Stomach smooth muscle (tissue), 2 donors: Measurements from ENCODE around the gene NKPD1.

Experiments
- H3K27ac ChIP-seq: one replicate; pipeline ENCODE4 v1.7.0; 2013; ENCODE audit warnings: mild to moderate bottlenecking, low read length, inconsistent platforms
- H3K27me3 ChIP-seq, 2 donors: one replicate each; pipeline ENCODE4 v1.7.0; 2013; ENCODE audit warnings: low read length in 2 of 2; ENCODE audit not compliant: insufficient read depth in 2 of 2, control insufficient read depth in 1 of 2
- H3K36me3 ChIP-seq, 2 donors: one replicate each; pipeline ENCODE4 v1.7.0; 2013; ENCODE audit warnings: low read length in 2 of 2; ENCODE audit not compliant: control insufficient read depth in 2 of 2, insufficient read depth in 2 of 2
- H3K4me1 ChIP-seq: one replicate; pipeline ENCODE4 v1.7.0; 2013; ENCODE audit warnings: low read length; ENCODE audit not compliant: control insufficient read depth, insufficient read depth
- H3K4me3 ChIP-seq, 2 donors: one replicate each; pipeline ENCODE4 v1.7.0; 2013; ENCODE audit warnings: low read length in 2 of 2
- H3K9ac ChIP-seq, 2 donors: one replicate each; pipeline ENCODE4 v1.7.0; 2013; ENCODE audit warnings: low read length in 2 of 2, mild to moderate bottlenecking in 1 of 2
- H3K9me3 ChIP-seq, 2 donors: one replicate each; pipeline ENCODE4 v1.7.0; 2013; ENCODE audit warnings: low read length in 2 of 2; ENCODE audit not compliant: control insufficient read depth in 2 of 2
- donor health status: healthy.
- donor health status: Pancreatic carcinoma.

Gene NKPD1, protein sequence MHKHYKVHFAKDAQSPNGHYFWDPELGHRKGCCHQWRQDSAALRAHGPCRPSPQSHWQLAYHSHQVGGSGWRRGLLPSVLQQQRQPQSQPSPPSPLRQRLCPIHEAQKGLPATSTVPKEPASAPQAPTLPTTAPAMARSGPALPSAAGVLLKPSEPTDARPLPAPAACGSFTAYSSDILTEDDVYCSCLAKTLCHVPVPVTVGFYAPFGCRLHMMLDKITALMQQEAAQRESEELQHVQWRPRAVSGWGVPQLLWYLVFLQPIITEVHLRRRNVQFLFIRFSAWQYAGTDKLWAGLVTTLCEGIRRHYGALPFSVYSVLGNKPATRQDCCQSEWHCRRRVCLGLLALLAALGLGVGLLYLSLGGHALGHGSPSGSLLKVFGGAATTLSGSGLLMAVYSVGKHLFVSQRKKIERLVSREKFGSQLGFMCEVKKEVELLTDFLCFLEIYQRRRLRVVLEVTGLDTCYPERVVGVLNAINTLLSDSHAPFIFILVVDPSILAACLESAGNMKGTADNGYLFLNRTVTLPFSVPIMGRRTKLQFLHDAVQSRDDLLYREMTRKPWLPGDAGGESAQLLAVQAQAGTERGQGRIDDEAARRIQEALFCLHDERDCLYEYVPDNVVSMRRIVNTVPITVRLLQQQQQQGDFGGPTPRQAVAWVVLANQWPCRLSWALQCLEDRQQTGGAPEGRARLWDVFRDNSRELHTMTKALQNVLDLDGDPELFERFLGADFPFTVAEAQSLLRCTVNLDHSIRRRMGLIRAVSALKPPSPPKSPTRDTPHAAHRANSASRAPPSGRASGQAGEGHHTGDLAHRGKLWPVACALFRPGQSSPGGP

DNA sequence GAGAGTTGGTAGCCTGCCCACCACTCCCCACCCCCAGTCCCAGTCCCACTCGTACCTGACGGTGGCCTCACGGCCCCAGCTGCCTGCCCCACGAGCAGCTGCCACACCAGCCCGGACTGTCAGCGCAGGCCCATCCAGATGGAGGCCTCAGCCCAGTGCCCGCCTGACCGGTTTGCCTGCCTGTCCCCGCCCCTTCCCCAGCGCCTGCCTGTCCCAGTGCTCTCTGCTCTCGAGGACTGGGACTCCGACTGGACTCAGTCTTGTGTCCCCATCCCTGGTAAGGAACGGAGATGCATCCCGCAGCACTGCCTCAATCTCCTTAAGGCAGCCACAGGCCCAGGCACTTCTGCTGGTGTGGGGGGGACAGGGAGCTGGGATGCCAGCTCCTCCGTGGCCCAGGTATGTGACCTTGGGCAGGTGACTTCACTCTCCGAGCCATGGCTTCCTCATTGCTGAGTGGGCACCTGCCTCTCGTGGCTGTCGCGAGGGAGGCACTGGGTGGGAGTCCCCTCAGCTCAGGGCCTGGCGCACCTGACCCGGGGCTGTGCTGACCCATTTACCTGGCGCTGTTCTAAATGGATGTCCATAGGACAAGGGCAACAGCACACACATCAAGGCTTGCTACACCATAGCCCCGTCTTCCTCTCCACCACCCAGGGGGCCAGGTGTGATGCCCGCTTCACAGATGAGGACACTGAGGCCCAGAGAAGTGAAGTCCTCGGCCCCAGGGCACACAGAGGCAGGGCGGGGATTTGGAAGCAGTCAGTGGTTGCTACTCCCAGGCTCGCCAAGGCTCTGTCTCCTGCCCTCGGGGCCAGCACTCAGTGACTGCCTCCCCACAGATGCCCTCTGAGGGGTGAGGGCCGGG lies at the start of gene NKPD1:
TSS of gene NKPD1 (minus strand) at position 113 of the 868 bp plus-strand sequence. CDS start 832 bp downstream, outside the sequence.
- H3K9me3 ChIP-seq, result no peaks in the 10 kb centered on the region
- H3K27ac ChIP-seq, result no peak within 1 kb of the TSS
- no peak within 1 kb of the TSS for H3K4me3 ChIP-seq
- H3K9ac ChIP-seq, result no peak within 1 kb of the TSS
- peaks cover 31 to 32% of the 10 kb centered on the region in 2 donors for H3K27me3 ChIP-seq
- H3K4me1 ChIP-seq, result peaks cover 3% of the 10 kb centered on the region
- H3K36me3 ChIP-seq, result no peaks in the 10 kb centered on the region

DNA sequence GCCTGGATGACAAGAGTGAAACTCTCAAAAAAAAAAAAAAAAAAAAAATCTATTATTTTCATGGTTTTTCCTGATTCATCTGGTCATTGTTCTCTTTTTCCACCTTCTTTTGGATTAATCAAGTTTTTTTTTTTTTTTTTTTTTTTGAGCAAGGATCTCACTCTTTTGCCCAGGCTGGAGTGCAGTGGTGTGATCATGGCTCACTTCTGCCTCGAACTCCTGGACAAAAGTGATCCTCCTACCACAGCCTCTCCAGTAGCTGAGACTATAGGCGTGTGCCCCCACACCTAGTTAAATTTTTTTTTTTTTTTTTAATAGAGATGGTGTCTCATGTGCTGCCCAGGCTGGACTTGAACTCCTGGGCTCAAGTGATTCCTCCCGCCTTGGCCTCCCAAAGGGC lies 45.5 kb upstream of the NKPD1 start:
- no peak overlapping the region for H3K9ac ChIP-seq
- no peak overlapping the region for H3K4me3 ChIP-seq
- H3K9me3 ChIP-seq, result no peaks in the 10 kb centered on the region
- no peaks in the 10 kb centered on the region for H3K4me1 ChIP-seq
- no peaks in the 10 kb centered on the region for H3K27me3 ChIP-seq
- no peak overlapping the region for H3K27ac ChIP-seq
- no peaks in the 10 kb centered on the region for H3K36me3 ChIP-seq

DNA sequence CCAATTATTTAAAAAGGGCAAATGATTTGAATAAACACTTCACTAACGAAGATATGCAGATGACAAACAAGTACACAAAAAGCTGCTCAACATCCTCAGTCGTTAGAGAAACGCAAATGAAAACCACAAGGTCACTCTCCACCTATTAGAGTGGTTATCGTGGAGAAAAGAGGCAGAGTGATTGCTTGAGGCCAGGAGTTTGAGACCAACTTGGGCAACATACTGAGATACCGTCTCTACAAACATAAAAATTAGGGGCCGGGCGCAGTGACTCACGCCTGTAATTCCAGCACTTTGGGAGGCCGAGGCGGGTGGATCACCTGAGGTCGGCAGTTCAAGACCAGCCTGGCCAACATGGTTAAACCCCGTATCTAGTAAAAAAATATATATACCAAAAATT lies 45.0 kb upstream of the NKPD1 start:
- Histone ChIP-seq H3K4me1 (no peaks in the 10 kb centered on the region), H3K9me3 (no peaks in the 10 kb centered on the region), H3K4me3 (no peak overlapping the region), H3K36me3 (no peaks in the 10 kb centered on the region), H3K27me3 (no peaks in the 10 kb centered on the region), H3K9ac (no peak overlapping the region), H3K27ac (no peak overlapping the region)

DNA sequence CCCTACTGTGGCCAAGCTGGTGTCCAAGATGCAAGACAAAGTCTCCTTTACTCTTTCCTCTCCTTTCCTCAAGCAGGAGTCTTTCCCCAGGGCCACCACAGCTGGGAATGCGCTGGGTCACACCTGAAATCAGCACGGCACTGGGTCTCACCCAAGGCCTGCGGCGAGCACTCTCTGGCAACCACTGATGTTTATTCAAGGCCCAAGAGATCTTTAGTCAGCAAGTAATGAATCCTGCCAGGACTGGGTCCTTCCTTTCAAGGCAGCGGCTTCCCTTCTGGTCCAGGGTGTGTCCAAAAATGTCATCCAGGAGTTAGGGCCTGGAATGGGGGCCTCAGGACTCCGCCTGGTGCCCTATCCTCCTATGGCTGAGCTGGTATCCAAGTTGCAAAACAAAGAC lies 41.9 kb upstream of the NKPD1 start:
- H3K27ac ChIP-seq, result no peak overlapping the region
- H3K4me3 ChIP-seq, result no peak overlapping the region
- H3K4me1 ChIP-seq, result no peaks in the 10 kb centered on the region
- no peaks in the 10 kb centered on the region for H3K36me3 ChIP-seq
- H3K9ac ChIP-seq, result no peak overlapping the region
- H3K27me3 ChIP-seq, result no peaks in the 10 kb centered on the region
- no peaks in the 10 kb centered on the region for H3K9me3 ChIP-seq

DNA sequence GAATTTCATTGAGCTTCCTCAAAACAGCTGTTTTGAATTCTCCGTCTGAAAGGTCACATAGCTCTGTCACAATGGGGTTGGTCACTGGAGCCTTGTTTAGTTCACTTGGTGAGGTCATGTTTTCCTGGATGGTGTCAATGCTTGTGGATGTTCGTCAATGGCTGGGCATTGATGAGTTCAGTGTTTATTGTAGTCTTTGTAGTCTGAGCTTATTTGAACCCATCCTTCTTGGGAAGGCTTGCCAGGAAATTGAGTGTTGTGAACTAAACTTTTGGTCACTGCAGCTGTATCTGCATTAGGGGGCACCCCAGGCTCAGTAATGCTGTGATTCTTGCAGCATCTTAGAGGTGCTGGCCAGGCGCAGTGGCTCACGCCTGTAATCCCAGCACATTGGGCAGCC lies 39.8 kb upstream of the NKPD1 start:
- Histone ChIP-seq H3K4me3 (no peak overlapping the region), H3K27me3 (peaks cover 0 to 2% of the 10 kb centered on the region in 2 donors), H3K9me3 (no peaks in the 10 kb centered on the region), H3K9ac (no peak overlapping the region), H3K36me3 (no peaks in the 10 kb centered on the region), H3K27ac (no peak overlapping the region), H3K4me1 (no peaks in the 10 kb centered on the region)

DNA sequence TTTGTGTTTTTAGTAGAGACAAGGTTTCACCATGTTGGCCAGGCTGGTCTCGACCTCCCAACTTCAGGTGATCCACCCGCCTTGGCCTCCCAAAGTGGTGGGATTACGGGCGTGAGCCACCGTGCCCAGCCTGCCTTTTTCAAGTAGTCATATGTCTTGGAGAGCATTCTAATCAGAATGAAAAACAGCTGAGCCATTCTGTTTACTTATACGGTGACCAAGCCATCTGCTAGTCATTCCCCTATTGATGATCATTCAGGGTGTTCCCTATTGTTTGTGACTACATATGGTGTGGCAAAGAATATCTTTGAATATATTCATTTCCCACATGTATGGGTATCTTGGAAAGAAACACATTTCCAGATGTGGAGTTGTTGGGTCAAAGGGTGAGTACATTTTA lies 35.0 kb upstream of the NKPD1 start:
- H3K36me3 ChIP-seq, result no peaks in the 10 kb centered on the region
- no peak overlapping the region for H3K9ac ChIP-seq
- H3K4me3 ChIP-seq, result no peak overlapping the region
- no peak overlapping the region for H3K27ac ChIP-seq
- no peaks in the 10 kb centered on the region for H3K4me1 ChIP-seq
- H3K27me3 ChIP-seq, result peaks cover 0 to 2% of the 10 kb centered on the region in 2 donors
- H3K9me3 ChIP-seq, result no peaks in the 10 kb centered on the region

DNA sequence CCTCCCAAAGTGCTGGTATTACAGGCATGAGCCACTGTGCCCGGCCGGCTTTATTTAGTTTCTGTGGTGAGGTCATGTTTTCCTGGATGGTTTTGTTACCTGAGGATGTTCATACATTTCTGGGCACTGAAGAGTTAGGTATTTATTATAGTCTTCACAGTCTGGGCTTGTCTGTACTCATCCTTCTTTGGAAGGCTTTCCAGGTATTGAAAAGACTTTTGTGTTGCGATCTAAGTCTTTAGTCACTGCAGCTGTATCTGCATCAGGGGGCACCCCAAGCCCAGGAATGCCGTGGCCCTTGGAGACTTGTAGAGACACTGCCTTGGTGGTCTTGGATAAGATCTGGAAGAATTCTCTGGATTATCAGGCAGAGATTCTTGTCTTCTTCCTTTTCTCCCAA lies 30.6 kb upstream of the NKPD1 start:
- H3K9me3 ChIP-seq, result no peaks in the 10 kb centered on the region
- H3K27ac ChIP-seq, result no peak overlapping the region
- H3K9ac ChIP-seq, result no peak overlapping the region
- H3K36me3 ChIP-seq, result no peaks in the 10 kb centered on the region
- no peak overlapping the region for H3K4me3 ChIP-seq
- peaks cover 0 to 2% of the 10 kb centered on the region in 2 donors for H3K27me3 ChIP-seq
- no peaks in the 10 kb centered on the region for H3K4me1 ChIP-seq

DNA sequence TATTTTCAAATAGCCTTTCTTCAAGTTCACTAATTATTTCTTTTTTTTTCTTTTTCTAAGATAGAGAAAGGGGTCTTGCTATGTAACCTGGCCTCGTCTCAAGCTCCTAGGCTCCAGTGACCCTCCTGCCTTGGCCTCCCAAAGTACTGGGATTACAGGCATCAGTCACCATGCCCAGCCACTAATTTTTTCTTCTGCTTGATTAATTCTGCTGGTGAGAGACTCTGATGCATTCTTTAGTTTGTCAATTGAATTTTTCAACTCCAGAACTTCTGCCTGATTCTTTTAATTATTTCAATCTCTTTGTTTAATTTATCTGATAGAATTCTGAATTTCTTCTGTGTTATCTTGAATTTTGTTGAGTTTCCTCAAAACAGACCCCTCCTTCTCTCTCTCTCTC lies 29.2 kb upstream of the NKPD1 start:
- Histone ChIP-seq H3K27me3 (no peaks in the 10 kb centered on the region), H3K4me3 (no peak overlapping the region), H3K36me3 (no peaks in the 10 kb centered on the region), H3K9ac (no peak overlapping the region), H3K27ac (no peak overlapping the region), H3K4me1 (no peaks in the 10 kb centered on the region), H3K9me3 (no peaks in the 10 kb centered on the region)

DNA sequence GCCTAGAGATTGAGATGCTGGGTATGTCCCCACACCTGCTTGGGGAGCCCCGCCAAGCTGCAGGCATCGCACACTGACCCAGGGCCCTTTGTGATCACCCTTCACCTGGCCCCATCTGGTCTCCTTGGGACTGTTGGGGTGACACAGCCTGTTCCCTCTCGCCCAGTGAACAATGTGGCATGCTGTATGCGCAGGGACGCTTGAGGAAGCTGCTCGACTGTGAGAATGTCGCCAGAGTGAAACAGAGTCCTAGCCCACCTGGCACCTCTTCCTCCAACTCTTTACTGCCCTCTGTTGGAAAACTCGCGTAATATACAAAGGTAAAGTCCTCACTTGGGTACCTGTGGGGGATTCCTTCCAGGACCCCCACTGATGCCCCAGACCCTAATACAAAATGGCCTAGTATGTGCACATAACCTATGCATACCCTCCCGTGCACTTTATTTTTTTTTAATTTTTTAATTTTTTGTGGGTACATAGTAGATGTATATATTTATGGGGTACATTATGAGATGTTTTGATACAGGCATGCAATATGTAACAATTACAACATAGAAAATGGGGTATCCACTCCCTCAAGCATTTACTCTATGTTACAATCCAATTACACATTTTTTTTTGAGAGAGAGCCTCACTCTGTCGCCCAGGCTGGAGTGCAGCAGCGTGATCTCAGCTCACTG lies 26.8 kb upstream of the NKPD1 start:
- Histone ChIP-seq H3K9ac (no peak overlapping the region), H3K36me3 (no peaks in the 10 kb centered on the region), H3K4me3 (no peak overlapping the region), H3K4me1 (no peaks in the 10 kb centered on the region), H3K27ac (no peak overlapping the region), H3K27me3 (no peaks in the 10 kb centered on the region), H3K9me3 (no peaks in the 10 kb centered on the region)
